SIG-M5 (cell line): ENCODE results near the gene PAK4.

Source experiments
- DNase-seq: peaks from one replicate; lab custom pipeline; 2025; lab: John Stamatoyannopoulos, UW

The PAK4 gene

DNA sequence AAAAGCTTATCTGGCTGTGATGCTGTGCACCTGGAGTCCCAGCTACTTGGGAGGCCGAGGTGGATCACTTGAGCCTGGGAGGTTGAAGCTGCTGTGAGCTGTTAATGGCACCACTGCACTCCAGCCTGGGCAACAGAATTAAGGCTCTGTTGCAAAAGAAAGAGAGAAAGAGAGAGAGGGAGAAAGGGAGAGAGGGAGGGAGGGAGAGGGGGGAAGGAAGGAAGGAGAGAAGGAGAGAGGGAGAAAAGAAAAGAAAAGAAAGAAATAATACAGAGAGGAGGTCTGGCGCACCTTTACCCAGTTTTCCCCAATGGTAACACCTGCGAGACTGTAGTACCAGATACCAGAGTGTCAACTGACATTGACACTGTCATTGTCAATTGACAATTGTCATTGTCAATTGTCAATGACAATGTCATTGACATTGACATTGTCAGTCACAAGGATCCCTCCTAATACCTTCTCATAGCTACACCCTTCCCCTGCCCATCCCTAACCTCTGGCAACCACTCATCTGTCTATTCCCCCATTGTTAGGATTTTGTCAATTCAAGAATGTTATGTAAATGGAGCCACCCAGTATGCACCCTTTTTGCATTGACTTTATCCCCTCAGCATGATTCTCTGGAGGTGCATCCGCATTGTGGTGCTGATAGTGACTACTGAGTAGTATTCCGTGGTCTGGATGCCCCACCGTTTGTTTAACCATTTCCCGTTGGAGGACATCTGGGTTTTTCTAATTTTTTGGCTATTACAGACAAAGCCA, 21.3 kb downstream of the PAK4 start:
- no peak for DNase-seq

DNA sequence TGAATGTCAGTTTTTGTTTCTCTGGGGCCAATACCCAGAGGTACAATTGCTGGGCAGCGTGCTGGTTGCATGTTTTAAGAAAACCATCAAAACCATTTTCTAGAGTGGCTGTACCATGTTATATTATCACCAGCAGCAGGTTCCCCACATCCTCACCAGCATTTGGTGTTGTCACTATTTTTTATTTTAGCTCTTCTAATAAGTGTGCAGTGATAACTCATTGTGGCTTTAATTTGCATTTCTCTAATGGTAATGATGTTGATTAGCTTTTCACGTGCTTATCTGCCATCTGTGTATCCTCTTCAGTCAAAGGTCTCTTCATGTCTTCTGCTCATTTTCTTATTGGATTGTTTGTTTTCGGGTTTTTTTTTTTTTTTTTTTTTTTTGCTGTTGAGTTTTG, 21.9 kb downstream of the PAK4 start:
- DNase-seq: no peak

DNA sequence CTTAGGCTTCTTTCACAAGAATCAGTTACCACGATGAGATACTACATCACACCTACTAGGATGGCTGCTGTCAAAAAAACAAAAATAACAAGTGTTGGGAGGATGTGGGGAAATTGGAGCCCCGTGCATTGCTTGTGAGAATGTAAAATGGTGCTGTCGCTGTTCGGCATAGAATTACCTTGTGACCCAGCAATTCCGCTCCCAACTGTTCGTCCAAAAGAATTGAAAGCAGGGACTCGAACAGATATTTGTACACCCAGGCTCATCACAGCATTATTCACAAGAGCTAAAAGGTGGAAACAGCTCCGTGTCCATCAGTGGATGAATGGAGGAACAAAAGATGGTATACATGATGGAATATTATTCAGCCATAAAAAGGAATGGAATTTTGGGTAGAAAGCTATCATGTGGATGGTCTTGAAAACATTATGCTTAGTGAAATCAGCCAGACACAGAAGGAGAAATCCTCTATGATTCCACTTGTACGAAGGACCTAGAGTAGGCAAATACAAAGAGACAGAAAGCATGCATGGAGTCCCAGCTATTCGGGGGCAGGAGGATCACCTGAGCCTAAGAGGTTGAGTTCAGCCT, 23.4 kb downstream of the PAK4 start:
- DNase-seq: no peak

GRCh38 chr19:39150235-39150634, 24.6 kb downstream of the PAK4 start:
- no peak for DNase-seq

GRCh38 chr19:39150807-39151600, 25.4 kb downstream of the PAK4 start:
- no peak for DNase-seq

DNA sequence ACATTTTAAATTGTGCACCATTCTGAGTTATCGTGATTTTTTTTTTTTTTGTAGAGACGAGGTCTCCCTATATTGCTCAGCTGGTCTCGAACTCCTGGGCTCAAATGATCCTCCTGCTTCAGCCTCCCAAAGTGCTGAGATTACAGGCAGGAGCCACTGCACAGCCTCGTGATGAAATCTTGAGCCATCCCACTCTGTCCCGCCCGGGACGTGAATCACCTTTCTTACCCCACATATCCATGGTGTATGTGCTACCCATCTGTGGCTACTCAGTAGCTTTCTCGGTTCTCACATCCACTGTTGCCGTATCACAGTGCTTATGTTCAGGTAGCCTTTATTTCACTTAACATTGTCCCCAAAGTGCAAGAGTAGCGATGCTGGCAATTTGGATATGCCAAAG, 26.5 kb downstream of the PAK4 start:
- DNase-seq: no peak

GRCh38 chr19:39154100-39154628, 28.6 kb downstream of the PAK4 start:
- no peak for DNase-seq

DNA sequence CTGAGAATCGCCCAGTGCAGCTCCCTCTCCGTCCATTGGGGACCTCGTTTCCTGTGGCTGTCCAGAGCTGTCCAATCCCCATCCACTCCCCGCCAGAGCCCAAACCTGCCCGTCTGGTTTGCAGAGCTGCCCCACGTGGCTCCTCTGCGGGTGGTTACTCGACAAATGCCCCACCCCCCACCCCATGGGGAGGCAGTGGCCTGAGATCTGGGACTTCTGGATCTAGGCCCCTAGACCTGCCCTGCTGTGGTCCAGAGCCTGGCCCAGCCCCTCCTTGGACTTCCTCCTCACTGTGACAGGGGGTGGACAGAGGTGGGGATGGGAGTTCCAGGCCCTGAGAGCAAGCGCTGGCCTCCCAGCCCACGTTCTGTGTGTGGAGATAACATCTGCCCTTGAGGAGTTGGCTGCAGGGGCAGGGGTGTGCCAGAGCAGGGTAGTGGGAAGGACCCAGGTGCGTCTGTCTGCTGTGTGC, 29.1 kb downstream of the PAK4 start:
- DNase-seq: no peak

DNA sequence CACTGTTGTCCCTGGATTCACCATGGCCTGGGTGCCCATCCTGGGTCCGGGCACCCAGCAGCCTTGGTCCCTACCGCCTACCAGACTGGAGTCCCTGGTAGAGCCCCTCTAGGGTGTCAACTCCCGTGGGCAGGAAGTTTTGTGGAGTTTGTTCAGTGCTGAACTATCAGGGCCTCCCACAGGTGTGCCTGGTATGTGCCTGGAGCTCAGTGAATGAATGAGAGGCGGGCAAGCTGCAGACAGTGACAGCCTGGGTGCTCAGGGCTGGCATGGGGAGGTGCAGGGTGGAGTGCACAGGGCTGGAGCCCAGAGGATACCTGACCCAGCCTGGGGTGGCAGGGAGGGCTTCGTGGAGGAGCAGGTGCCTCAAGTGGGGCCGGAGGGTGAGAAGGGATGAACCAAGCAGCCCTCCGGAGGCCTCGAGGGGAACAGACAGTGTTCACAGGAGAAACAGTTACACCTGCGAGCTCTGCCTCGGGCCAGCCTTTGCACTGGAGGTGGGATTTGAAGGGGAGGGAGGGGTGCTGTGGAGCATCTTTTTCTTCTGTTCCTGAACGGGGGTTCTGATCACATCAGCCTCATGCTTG, 29.6 kb downstream of the PAK4 start:
- DNase-seq: no peak

DNA sequence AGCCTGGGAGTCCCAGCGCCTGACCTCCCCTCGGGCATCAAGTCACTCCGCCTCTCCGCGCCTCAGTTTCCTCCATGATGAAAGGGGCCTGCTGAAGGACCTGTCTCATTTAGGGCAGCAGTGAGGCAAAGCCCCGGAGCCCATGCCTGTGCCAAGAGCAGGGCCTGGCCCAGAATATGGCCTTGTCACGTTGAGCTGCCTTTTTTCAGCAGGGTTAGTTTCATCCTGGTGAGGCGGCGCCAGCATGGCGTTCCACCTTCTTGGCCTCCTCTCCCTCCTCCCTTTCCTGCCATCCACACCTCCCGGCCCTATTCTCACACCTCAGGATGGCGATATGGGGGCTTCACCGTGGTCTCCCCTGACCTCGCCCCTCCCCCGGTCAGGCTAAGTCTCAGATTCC, 30.2 kb downstream of the PAK4 start:
- no peak for DNase-seq

DNA sequence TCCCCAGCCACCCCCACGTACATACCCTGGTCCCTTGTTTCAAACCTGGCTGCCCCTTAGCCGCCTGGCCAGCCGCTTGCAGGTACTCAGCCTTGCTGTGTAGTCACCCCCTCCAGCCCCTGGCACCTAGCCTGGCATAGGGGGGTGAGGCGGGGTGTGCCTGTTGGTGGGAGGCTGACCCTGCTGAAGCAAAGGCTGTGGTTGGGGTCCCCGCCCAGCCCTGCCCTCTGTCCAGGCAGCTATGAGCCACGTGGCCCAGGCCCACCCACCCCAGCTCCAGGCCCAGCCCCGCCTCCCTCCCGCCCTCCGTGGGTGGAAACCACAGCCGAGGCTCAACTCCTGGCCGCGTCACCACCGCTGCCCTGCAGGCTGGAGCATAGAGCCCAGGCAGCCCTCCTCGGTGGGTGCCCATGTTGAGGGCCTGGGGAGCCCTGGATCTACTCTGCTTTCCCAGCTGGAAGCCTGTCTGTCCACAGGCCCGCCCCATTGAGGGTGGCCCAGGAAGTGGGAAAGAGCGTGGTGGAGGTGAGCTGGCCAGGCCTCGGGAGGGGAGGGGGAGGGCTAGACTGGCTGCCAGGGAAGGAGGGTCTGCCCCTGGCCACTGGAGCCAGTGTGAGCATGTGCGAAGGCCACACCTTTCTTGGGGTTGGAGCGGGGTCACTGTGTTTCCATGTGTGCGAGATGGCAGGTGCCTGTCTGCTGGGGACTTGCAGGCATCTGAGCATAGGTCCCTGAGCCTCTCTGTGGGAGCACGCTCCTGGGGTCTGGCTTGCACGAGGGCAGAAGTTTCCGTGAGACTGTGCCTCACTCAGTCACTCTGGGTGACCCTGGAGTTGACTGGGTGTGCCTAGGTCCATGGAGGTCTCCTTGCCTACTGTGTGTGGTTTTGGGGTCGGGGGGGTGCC, 31.0 kb downstream of the PAK4 start:
- DNase-seq: no peak

DNA sequence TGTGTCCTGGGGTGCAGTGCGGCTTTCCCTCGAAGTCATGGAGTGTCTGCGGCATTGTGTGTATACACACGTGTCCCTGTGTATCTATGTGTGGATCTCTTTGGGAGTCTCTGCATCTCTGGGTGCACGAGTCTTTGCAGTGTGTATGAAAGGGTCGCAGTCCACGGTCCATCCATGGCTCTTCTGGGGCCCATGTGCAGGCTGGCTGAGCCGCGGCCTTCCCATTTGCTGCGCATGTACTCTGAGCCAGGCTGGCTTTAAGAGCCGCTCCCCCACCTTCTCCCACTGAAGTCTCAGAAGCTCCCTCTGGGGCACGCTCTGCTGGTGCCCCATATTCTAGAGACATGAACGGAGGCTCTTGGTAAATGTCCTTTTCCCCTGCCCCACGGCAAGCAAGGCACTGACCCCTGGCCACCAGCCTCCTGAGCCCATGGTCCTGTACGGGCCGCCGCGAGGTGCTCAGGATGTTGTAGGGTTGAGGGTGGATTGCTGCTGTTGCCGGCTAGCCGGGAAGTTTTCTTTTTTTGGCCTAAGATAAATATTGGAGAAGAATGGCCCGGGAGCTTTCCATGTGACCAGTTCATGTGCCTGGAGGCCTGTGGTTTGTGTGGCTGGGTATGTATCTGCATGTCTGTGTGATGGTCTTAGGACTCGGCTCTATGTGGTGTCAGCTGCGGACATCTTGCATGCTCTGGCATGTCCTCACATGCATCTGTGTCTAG, 31.9 kb downstream of the PAK4 start:
- no peak for DNase-seq

DNA sequence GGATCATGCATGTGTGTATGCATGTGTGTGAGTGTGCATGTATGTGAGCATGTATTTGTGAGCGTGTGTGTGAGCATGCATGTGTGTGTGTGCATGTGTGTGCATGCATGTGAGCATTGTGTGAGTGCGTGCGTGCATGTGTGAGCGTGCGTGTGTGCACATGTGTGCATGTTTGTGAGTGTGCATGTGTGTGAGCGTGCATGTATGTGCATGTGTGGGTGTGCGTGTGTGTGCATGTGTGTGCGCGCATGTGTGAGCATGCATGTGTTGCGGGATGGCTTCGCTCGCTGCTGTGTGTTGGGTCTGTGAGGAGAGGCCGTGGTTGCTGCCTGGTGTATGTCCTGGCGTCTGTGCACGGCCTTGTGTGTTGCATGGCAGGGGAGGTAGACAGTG, 32.4 kb downstream of the PAK4 start:
- no peak for DNase-seq

DNA sequence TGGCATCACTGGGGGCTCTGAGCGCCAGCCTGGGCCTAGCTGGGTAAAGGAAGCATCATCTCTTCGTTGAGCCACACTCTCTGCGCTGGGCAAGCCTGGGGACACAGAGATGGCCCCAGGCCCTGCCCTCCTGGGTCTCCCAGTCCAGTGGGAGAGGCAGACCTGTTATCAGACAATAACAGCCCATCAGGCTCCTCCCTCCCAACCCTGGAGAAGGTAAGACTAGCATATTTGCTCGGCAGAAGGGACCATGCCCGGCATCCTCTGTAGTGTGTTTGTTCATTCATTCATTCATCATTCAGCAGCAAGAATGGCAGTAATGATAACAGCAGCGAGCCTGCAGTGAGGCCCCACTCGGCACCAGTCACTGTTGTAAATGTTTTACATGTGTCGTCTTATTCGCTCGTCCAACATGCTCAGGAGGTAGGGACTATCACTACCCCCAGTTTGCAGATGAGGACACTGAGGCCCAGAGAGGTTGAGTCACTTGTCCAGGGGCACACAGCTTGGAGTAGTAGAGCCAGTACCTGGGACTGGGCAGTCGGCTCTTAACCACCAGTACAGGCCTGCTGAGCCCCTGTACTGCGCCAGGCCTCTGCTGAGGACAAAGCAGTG, 33.2 kb downstream of the PAK4 start:
- DNase-seq: no peak

DNA sequence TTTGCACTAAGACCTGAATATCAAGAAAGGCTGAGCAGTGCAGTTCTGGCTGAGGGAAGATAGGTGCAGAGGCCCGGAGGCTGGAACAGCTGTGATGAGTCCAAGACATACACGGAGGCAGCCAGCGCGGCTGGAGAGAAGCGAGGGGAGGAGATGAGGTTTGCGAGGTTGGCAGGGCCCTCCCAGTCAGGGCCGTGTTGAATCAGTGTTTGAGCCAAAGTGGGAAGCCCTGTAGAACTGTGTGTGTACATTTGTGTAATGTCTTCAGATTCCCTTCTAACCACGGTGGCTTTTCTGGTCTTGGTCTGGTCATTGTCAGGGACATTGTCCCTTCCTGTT, 34.9 kb downstream of the PAK4 start:
- no peak for DNase-seq

DNA sequence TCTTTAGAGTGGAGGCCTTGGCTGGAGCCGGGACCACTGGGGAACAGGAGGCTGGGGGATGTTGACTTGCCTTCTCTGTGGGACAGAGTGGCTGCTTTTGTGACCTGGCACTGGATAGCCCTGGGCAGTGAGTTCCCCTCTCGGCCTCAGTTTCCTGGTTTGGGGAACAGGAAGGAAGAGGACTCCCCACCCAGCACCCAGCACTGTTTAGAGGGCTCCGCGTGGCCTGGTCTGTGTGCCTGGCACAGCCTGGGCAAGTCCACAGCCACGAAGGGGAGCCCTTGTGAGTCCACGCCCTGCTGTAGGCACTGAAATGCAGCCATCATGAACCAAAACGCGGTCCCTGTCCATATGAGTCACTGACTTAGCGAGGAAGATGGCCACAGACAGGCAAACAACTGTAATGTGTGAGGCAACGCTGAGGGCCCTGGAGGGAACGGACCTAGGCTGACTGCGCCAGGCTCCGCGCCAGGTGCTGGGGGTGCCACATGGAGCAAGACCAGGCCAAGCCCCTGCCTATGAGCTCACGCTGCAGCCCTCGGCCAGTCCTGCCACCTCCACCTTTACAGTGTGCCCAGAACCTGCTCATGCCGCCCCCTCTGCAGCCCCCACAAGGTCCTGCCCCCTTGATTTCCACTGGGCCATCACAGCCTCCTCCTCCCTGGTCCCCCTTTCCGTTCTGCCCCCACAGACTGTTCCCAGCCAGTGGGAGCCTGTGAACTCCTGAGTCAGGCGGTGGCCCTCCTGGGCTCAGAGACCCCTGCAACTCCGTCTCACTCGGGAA, 35.5 kb downstream of the PAK4 start:
- no peak for DNase-seq

- DNase-seq: no peak
Observed at GRCh38 chr19:39162441-39163043, 37.0 kb downstream of the PAK4 start.

DNA sequence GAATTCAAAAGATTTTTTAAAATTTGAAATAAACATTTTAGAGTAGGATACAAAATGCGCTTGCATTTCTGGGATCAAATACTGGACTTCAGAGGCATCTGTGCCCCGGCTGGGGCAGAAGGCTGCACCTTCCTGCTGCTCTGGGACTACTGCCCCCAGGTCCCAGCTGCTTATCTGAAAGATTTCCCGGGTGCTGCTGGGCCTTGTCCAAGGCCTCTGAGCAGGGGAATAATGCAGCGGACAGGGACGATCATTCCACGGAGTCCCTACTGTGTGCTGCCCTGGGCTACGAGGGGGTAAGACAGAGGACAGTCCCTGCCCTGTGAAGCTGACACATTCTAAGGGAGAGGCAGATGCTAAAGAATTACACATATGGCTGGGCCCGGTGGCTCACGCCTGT, 38.0 kb downstream of the PAK4 start:
- DNase-seq: no peak

DNA sequence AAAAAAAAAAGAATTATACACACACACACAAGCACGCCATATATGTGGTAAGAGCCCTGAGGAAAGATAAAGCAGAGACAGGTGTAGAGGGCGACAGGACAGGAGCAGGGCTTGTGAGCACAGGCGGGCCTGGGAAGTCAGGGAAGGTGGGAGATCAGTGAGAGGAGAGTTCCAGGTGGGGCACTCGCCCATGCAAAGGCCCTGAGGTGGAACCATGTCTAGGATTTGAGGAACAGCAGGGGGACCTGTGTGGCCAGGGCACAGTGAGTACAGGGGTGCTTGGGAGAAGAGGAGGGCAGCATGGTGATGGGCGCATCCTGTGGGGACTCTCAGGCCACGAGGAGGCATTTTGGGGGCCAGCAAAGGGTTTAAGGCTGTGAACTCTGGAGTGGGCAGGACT, 38.7 kb downstream of the PAK4 start:
- DNase-seq: no peak
